Fibroblast of lung (primary cell): ENCODE results near the gene SPTBN1. TPM values are rescaled to one million over a fixed set of nuclear protein-coding genes. Genes with fewer than 3 reads are reported as not detected.

Experiments used
- DNase-seq, 2 donors: peaks; one replicate each; pipeline versions ENCODE4 v3.0.0 to v3.0.0-alpha.2; 2010; ENCODE audit warnings: low read depth in 2 of 2
- H2AFZ ChIP-seq: 2 replicates; pipeline ENCODE4 v1.5.1; 2012; ENCODE audit warnings: low read length, control low read depth, inconsistent platforms
- H3K27ac ChIP-seq: 2 replicates; pipeline ENCODE4 v1.5.1; 2011; ENCODE audit warnings: low read length, control low read depth; ENCODE audit not compliant: insufficient read depth
- H3K27me3 ChIP-seq: 2 replicates; pipeline ENCODE4 v1.5.1; 2011; ENCODE audit warnings: mild to moderate bottlenecking, low read length; ENCODE audit not compliant: control insufficient read depth, insufficient read depth
- H3K36me3 ChIP-seq: 2 replicates; pipeline ENCODE4 v1.5.1; 2011; ENCODE audit warnings: low read length; ENCODE audit not compliant: control insufficient read depth, insufficient read depth
- H3K4me1 ChIP-seq: 2 replicates; pipeline ENCODE4 v1.5.1; 2011; ENCODE audit warnings: low read length; ENCODE audit not compliant: control insufficient read depth, insufficient read depth; ENCODE audit errors: extremely low read depth
- H3K4me2 ChIP-seq: 2 replicates; pipeline ENCODE4 v1.5.1; 2011; ENCODE audit warnings: low read length, control low read depth; ENCODE audit not compliant: insufficient read depth; ENCODE audit errors: extremely low read depth
- H3K4me3 ChIP-seq, 4 experiments: fragments of 200-600 bp in 1 of 4; sonication (generic) in 1 of 4; replicated peaks in 1 of 4; 2 replicates each; pipeline ENCODE4 v1.5.1; 2011 to 2016; ENCODE audit warnings: low read length in 4 of 4, low read depth in 3 of 4, mild to moderate bottlenecking in 3 of 4, control low read depth in 2 of 4, inconsistent platforms in 1 of 4, mixed read lengths in 1 of 4; ENCODE audit not compliant: insufficient read depth in 1 of 4; ENCODE audit errors: control extremely low read depth in 1 of 4
- H3K79me2 ChIP-seq: 2 replicates; pipeline ENCODE4 v1.5.1; 2012; ENCODE audit warnings: mild to moderate bottlenecking, low read length, inconsistent platforms; ENCODE audit not compliant: control insufficient read depth, insufficient read depth
- H3K9ac ChIP-seq: 2 replicates; pipeline ENCODE4 v1.5.1; 2011; ENCODE audit warnings: mild to moderate bottlenecking, low read length, control low read depth; ENCODE audit not compliant: insufficient read depth
- H3K9me3 ChIP-seq: 2 replicates; pipeline ENCODE4 v1.5.1; 2012; ENCODE audit warnings: low read depth, low read length; ENCODE audit not compliant: control insufficient read depth, insufficient read depth
- H4K20me1 ChIP-seq: 2 replicates; pipeline ENCODE4 v1.5.1; 2011; ENCODE audit warnings: low read length; ENCODE audit not compliant: control insufficient read depth, insufficient read depth; ENCODE audit errors: extremely low read depth
- EZH2 ChIP-seq: IDR thresholded peaks from 2 replicates; pipeline ENCODE4 v1.5.1; 2012; ENCODE audit warnings: low read length, control low read depth, mild to moderate bottlenecking; ENCODE audit errors: missing control alignments
- polyA plus RNA-seq, 2 donors: library from polyadenylated mRNA; depleted of rRNA in 1 of 2; stranded (reverse) in 1 of 2; unstranded in 1 of 2; fragments of >200 nt; gene quantifications; 2 replicates each; pipeline ENCODE4 v1.2.1, GENCODE V29; 2011 to 2012; ENCODE audit warnings: missing spikeins in 1 of 2
- total RNA-seq: library from RNA; depleted of rRNA; stranded (reverse); fragments of >200 nt; gene quantifications from 2 replicates; pipeline ENCODE4 v1.2.1, GENCODE V29; 2014
- TF ChIP-seq, protein P1 (sequence below), 2 donors: IDR thresholded peaks in 1 of 2; conservative IDR thresholded peaks in 1 of 2; 1 replicate in 1 of 2; 2 replicates in 1 of 2; pipeline ENCODE4 v1.5.1; 2011 to 2012; ENCODE audit warnings: low read length in 2 of 2, control low read depth in 1 of 2, inconsistent platforms in 1 of 2, low read depth in 1 of 2, mild to moderate bottlenecking in 1 of 2

The SPTBN1 gene
- total and polyA plus RNA-seq, 2 donors (not counting 1 experiment from before 2014, with no cell fraction given), result 123 to 325 TPM

DNA sequence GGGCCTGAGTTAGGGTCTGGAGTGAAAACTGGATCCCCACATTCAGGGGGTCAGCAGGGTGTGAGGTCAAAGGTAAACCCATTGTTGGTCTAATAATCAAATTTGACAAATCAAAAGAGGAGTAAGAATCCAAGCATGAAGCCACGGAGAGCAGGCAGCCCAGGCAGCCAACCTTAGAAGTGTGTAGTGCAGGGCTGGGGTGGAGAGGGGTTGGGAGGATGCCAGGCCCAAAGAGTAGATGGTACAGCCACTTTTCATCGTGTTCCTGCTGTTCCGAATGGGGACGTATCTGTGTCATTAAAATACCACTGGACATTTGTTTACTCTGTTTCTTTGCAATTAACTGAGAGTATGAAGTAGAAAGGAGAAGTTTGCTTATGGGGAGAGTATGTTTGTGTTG, 16.5 kb upstream of the SPTBN1 start:
- no peak for TF ChIP-seq EZH2
- TF ChIP-seq, protein P1, sequence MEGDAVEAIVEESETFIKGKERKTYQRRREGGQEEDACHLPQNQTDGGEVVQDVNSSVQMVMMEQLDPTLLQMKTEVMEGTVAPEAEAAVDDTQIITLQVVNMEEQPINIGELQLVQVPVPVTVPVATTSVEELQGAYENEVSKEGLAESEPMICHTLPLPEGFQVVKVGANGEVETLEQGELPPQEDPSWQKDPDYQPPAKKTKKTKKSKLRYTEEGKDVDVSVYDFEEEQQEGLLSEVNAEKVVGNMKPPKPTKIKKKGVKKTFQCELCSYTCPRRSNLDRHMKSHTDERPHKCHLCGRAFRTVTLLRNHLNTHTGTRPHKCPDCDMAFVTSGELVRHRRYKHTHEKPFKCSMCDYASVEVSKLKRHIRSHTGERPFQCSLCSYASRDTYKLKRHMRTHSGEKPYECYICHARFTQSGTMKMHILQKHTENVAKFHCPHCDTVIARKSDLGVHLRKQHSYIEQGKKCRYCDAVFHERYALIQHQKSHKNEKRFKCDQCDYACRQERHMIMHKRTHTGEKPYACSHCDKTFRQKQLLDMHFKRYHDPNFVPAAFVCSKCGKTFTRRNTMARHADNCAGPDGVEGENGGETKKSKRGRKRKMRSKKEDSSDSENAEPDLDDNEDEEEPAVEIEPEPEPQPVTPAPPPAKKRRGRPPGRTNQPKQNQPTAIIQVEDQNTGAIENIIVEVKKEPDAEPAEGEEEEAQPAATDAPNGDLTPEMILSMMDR (conservative IDR thresholded peaks at IDR 0.05 in 1 of 2, IDR thresholded peaks at IDR 0.05 in 1 of 2; ENCODE audit: low read depth in 1 of 2, low read length in 2 of 2), result no peak
- Histone ChIP-seq H3K9me3 (no peaks in the 10 kb centered on the region), H2AFZ (no peak overlapping the region), H3K79me2 (no peaks in the 10 kb centered on the region), H3K4me3 (no peak overlapping the region), H3K4me2 (no peak overlapping the region), H3K36me3 (no peaks in the 10 kb centered on the region), H3K9ac (no peak overlapping the region), H3K4me1 (no peaks in the 10 kb centered on the region), H3K27me3 (no peaks in the 10 kb centered on the region), H4K20me1 (no peaks in the 10 kb centered on the region), H3K27ac (no peak overlapping the region)
- DNase-seq, result no peak

DNA sequence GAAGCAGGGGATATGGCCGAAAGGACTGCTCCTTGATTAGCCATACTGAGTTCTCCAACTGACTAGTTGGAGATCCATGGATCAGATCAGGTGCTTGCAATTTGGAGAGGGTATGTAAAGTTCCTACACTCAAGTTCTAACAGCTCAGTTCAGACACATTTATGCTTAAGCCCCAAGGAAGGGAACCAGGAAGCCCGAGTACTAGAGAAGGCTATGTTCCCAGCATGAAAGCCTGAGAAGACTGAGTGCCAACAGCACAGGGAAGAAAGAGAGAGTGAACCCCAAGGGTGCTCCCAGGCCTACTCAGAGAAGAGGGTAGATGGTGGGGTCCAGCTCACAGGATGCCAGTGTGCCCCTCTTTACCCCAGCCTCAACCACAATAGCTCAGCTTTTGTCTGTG, 16.1 kb upstream of the SPTBN1 start:
- Histone ChIP-seq H3K36me3 (no peaks in the 10 kb centered on the region), H2AFZ (no peak overlapping the region)

DNA sequence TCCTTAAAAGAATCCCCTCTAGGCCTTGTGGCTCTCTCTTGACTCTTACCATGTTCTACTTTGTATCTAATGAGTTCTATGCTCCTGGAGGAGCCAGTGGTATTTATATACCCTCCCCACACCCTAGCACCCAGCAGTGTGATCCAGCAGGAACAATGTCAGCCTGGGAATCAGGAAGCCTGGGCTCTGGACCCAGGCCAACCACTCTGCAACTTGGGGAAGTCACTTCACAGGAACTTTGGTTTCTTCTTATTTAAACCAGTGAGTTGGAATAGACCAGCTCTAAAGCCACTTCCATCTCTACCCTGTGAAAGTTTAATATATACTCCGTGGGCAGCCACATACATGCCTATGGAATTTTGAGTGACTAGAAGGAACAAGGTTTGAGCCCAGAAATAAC, 11.6 kb upstream of the SPTBN1 start:
- Histone ChIP-seq H3K4me1 (no peaks in the 10 kb centered on the region), H3K27me3 (no peaks in the 10 kb centered on the region), H3K9me3 (no peaks in the 10 kb centered on the region), H2AFZ (no peak overlapping the region), H3K27ac (no peak overlapping the region), H3K4me2 (no peak overlapping the region), H3K9ac (no peak overlapping the region), H3K4me3 (no peak overlapping the region), H4K20me1 (no peaks in the 10 kb centered on the region), H3K79me2 (no peaks in the 10 kb centered on the region), H3K36me3 (no peaks in the 10 kb centered on the region)
- DNase-seq, result no peak
- TF ChIP-seq, protein P1 (conservative IDR thresholded peaks at IDR 0.05 in 1 of 2, IDR thresholded peaks at IDR 0.05 in 1 of 2; ENCODE audit: low read depth in 1 of 2, low read length in 2 of 2), result no peak
- TF ChIP-seq EZH2, result no peak

More for the DNA sequence above, 16.1 kb upstream of the SPTBN1 start:
- Histone ChIP-seq H4K20me1 (no peaks in the 10 kb centered on the region), H3K27me3 (no peaks in the 10 kb centered on the region), H3K4me1 (no peaks in the 10 kb centered on the region), H3K4me3 (no peak overlapping the region), H3K9ac (no peak overlapping the region), H3K79me2 (no peaks in the 10 kb centered on the region), H3K4me2 (no peak overlapping the region), H3K27ac (no peak overlapping the region), H3K9me3 (no peaks in the 10 kb centered on the region)
- TF ChIP-seq, protein P1 (conservative IDR thresholded peaks at IDR 0.05 in 1 of 2, IDR thresholded peaks at IDR 0.05 in 1 of 2; ENCODE audit: low read depth in 1 of 2, low read length in 2 of 2), result no peak
- no peak for TF ChIP-seq EZH2
- no peak for DNase-seq
